Stomach (tissue), 4 donors: ENCODE data around the gene WNT5B.

Experiments used
- EP300 ChIP-seq: sonication (generic); formaldehyde crosslinking; IDR thresholded peaks from one replicate; pipeline ENCODE4 v1.6.1; 2017; ENCODE audit warnings: antibody characterized with exemption
- POLR2A ChIP-seq, 4 donors: fragments of 450-650 bp; IDR thresholded peaks; one replicate each; pipeline ENCODE4 v1.6.1; 2016; ENCODE audit warnings: antibody characterized with exemption in 4 of 4, control low read depth in 2 of 4, mild to moderate bottlenecking in 1 of 4, moderate library complexity in 1 of 4
- TF ChIP-seq, protein P1 (sequence below), 7 experiments: fragments of 450-650 bp in 4 of 7; fragments of 200-600 bp in 3 of 7; sonication (generic) in 3 of 7; IDR thresholded peaks; one replicate each; pipeline ENCODE4 v1.5.1; 2016 to 2019; ENCODE audit warnings: antibody characterized with exemption in 7 of 7, control low read depth in 2 of 7, mild to moderate bottlenecking in 1 of 7

DNA sequence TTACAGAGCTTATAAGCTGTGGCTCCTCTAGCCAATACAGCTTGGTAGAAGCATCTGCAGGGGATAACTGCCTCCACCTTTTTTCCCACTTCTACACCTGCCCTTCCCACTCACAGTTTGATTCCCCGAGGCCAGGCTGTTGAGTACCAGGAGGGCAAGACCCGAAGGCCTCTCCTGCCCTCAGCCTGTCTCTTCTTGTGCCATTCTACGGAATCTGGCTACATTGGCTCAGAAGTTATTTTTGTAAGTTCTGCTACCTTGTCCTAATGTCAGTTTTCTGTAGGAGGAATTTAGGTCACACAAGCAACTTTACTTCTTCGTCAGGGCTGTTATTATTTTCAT lies 46.4 kb upstream of the WNT5B start:
- TF ChIP-seq, protein P1, sequence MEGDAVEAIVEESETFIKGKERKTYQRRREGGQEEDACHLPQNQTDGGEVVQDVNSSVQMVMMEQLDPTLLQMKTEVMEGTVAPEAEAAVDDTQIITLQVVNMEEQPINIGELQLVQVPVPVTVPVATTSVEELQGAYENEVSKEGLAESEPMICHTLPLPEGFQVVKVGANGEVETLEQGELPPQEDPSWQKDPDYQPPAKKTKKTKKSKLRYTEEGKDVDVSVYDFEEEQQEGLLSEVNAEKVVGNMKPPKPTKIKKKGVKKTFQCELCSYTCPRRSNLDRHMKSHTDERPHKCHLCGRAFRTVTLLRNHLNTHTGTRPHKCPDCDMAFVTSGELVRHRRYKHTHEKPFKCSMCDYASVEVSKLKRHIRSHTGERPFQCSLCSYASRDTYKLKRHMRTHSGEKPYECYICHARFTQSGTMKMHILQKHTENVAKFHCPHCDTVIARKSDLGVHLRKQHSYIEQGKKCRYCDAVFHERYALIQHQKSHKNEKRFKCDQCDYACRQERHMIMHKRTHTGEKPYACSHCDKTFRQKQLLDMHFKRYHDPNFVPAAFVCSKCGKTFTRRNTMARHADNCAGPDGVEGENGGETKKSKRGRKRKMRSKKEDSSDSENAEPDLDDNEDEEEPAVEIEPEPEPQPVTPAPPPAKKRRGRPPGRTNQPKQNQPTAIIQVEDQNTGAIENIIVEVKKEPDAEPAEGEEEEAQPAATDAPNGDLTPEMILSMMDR (IDR thresholded peaks at IDR 0.05) = no peak
- TF ChIP-seq EP300 = no peak
- TF ChIP-seq POLR2A (IDR thresholded peaks at IDR 0.05) = no peak
